ENCODE data around the gene PTPN3. TPM values are rescaled to one million over a fixed set of nuclear protein-coding genes. Genes with fewer than 3 reads are reported as not detected.

Gene PTPN3
- total and polyA plus RNA-seq, 2 donors (not counting 1 experiment from before 2014, with no cell fraction given): 1.4 to 2.3 TPM

- Histone ChIP-seq H3K4me1 (ENCODE audit: control insufficient read depth, extremely low read depth, insufficient read depth, low read length) (no peaks in the 10 kb centered on the region), H3K27ac (ENCODE audit: insufficient read depth, low read length) (no peak overlapping the region), H3K27me3 (ENCODE audit: control insufficient read depth, insufficient read depth, low read length) (no peaks in the 10 kb centered on the region), H2AFZ (ENCODE audit: low read length) (no peak overlapping the region), H3K9me3 (ENCODE audit: control insufficient read depth, insufficient read depth, low read depth, low read length) (no peaks in the 10 kb centered on the region), H3K4me2 (ENCODE audit: extremely low read depth, insufficient read depth, low read length) (no peak overlapping the region), H3K9ac (ENCODE audit: insufficient read depth, low read length) (no peak overlapping the region), H3K36me3 (ENCODE audit: control insufficient read depth, insufficient read depth, low read length) (no peaks in the 10 kb centered on the region), H3K4me3 (replicated peaks in 1 of 4; ENCODE audit: control extremely low read depth in 1 of 4, insufficient read depth in 1 of 4, low read depth in 3 of 4, low read length in 4 of 4) (no peak overlapping the region), H3K79me2 (ENCODE audit: control insufficient read depth, insufficient read depth, low read length) (no peaks in the 10 kb centered on the region), H4K20me1 (ENCODE audit: control insufficient read depth, extremely low read depth, insufficient read depth, low read length) (no peaks in the 10 kb centered on the region)
- DNase-seq (ENCODE audit: low read depth in 2 of 2): no peak
- TF ChIP-seq EZH2 (IDR thresholded peaks at IDR 0.05; ENCODE audit: low read length, missing control alignments) (no peak), CTCF (conservative IDR thresholded peaks at IDR 0.05 in 1 of 2, IDR thresholded peaks at IDR 0.05 in 1 of 2; ENCODE audit: low read depth in 1 of 2, low read length in 2 of 2) (no peak)
Observed at GRCh38 chr9:109538346-109538745, 40.2 kb upstream of the PTPN3 start.

GRCh38 chr9:109537288-109537687 lies 39.2 kb upstream of the PTPN3 start:
- Histone ChIP-seq H3K79me2 (ENCODE audit: control insufficient read depth, insufficient read depth, low read length) (no peaks in the 10 kb centered on the region), H4K20me1 (ENCODE audit: control insufficient read depth, extremely low read depth, insufficient read depth, low read length) (no peaks in the 10 kb centered on the region), H2AFZ (ENCODE audit: low read length) (no peak overlapping the region), H3K27ac (ENCODE audit: insufficient read depth, low read length) (no peak overlapping the region), H3K9me3 (ENCODE audit: control insufficient read depth, insufficient read depth, low read depth, low read length) (no peaks in the 10 kb centered on the region), H3K4me2 (ENCODE audit: extremely low read depth, insufficient read depth, low read length) (no peak overlapping the region), H3K4me3 (replicated peaks in 1 of 4; ENCODE audit: control extremely low read depth in 1 of 4, insufficient read depth in 1 of 4, low read depth in 3 of 4, low read length in 4 of 4) (no peak overlapping the region), H3K4me1 (ENCODE audit: control insufficient read depth, extremely low read depth, insufficient read depth, low read length) (no peaks in the 10 kb centered on the region), H3K36me3 (ENCODE audit: control insufficient read depth, insufficient read depth, low read length) (no peaks in the 10 kb centered on the region), H3K27me3 (ENCODE audit: control insufficient read depth, insufficient read depth, low read length) (no peaks in the 10 kb centered on the region), H3K9ac (ENCODE audit: insufficient read depth, low read length) (no peak overlapping the region)
- no peak for DNase-seq (ENCODE audit: low read depth in 2 of 2)
- TF ChIP-seq EZH2 (IDR thresholded peaks at IDR 0.05; ENCODE audit: low read length, missing control alignments): no peak

- H3K4me2 ChIP-seq (ENCODE audit: extremely low read depth, insufficient read depth, low read length): no peak overlapping the region
- no peak for DNase-seq (ENCODE audit: low read depth in 2 of 2)
Observed at GRCh38 chr9:109536859-109537258, 38.8 kb upstream of the PTPN3 start.

More at GRCh38 chr9:109536859-109537258, 38.8 kb upstream of the PTPN3 start:
- TF ChIP-seq EZH2 (IDR thresholded peaks at IDR 0.05; ENCODE audit: low read length, missing control alignments): no peak
- TF ChIP-seq CTCF (conservative IDR thresholded peaks at IDR 0.05 in 1 of 2, IDR thresholded peaks at IDR 0.05 in 1 of 2; ENCODE audit: low read depth in 1 of 2, low read length in 2 of 2): no peak
- H3K9ac ChIP-seq (ENCODE audit: insufficient read depth, low read length): no peak overlapping the region
- H3K4me3 ChIP-seq (replicated peaks in 1 of 4; ENCODE audit: control extremely low read depth in 1 of 4, insufficient read depth in 1 of 4, low read depth in 3 of 4, low read length in 4 of 4): no peak overlapping the region
- H3K27ac ChIP-seq (ENCODE audit: insufficient read depth, low read length): no peak overlapping the region
- H4K20me1 ChIP-seq (ENCODE audit: control insufficient read depth, extremely low read depth, insufficient read depth, low read length): no peaks in the 10 kb centered on the region
- H3K36me3 ChIP-seq (ENCODE audit: control insufficient read depth, insufficient read depth, low read length): no peaks in the 10 kb centered on the region
- H3K4me1 ChIP-seq (ENCODE audit: control insufficient read depth, extremely low read depth, insufficient read depth, low read length): no peaks in the 10 kb centered on the region
- H3K9me3 ChIP-seq (ENCODE audit: control insufficient read depth, insufficient read depth, low read depth, low read length): no peaks in the 10 kb centered on the region
- H2AFZ ChIP-seq (ENCODE audit: low read length): no peak overlapping the region
- no peaks in the 10 kb centered on the region for H3K79me2 ChIP-seq (ENCODE audit: control insufficient read depth, insufficient read depth, low read length)
- H3K27me3 ChIP-seq (ENCODE audit: control insufficient read depth, insufficient read depth, low read length): no peaks in the 10 kb centered on the region
